Heart left ventricle (tissue), 16 donors: Measurements from ENCODE around the gene EXOSC5. TPM values are rescaled to one million over a fixed set of nuclear protein-coding genes. Genes with fewer than 3 reads are reported as not detected.
"Not testable (repeated sequence)": the region's sequence is repeated elsewhere in the genome, so short reads cannot be mapped to it uniquely, and the experiment has no call there.

Experiments used
- ATAC-seq, 4 donors: fragments of 200-7000 bp; cut with Tn5 transposase; one replicate each; pipeline ENCODE4 v1.9.1; 2020 to 2022; ENCODE audit warnings: moderate library complexity in 4 of 4, mild to moderate bottlenecking in 3 of 4, moderate number of reproducible peaks in 1 of 4
- DNase-seq, 5 donors: peaks; one replicate each; pipeline ENCODE4 v3.0.0-alpha.2; 2020
- H3K27ac ChIP-seq, 12 donors: fragments of 200-600 bp; sonication (generic) in 4 of 12; one replicate each; pipeline versions ENCODE4 v1.5.0 to v1.8.0; 2016 to 2022; ENCODE audit warnings: mild to moderate bottlenecking in 2 of 12
- H3K27me3 ChIP-seq, 9 donors: fragments of 200-600 bp; sonication (generic) in 2 of 9; one replicate each; pipeline versions ENCODE4 v1.5.1 to v1.8.0; 2016 to 2022; ENCODE audit warnings: mild to moderate bottlenecking in 3 of 9
- H3K36me3 ChIP-seq, 9 donors: fragments of 200-600 bp; sonication (generic) in 2 of 9; one replicate each; pipeline versions ENCODE4 v1.5.0 to v1.8.0; 2018 to 2022; ENCODE audit warnings: mild to moderate bottlenecking in 2 of 9
- H3K4me1 ChIP-seq, 12 donors: fragments of 200-600 bp; sonication (generic) in 4 of 12; one replicate each; pipeline versions ENCODE4 v1.5.0 to v1.8.0; 2016 to 2022; ENCODE audit warnings: mild to moderate bottlenecking in 3 of 12
- H3K4me3 ChIP-seq, 12 donors: fragments of 200-600 bp; sonication (generic) in 4 of 12; one replicate each; pipeline versions ENCODE4 v1.5.0 to v1.8.0; 2017 to 2022; ENCODE audit warnings: mild to moderate bottlenecking in 9 of 12, moderate library complexity in 4 of 12
- H3K9me3 ChIP-seq, 12 donors: fragments of 200-600 bp; sonication (generic) in 4 of 12; one replicate each; pipeline versions ENCODE4 v1.5.0 to v1.8.0; 2016 to 2022; ENCODE audit warnings: mild to moderate bottlenecking in 1 of 12
- POLR2A ChIP-seq, 2 donors: fragments of 450-650 bp; IDR thresholded peaks; one replicate each; pipeline ENCODE4 v1.6.1; 2017; ENCODE audit warnings: antibody characterized with exemption in 2 of 2, mild to moderate bottlenecking in 2 of 2, moderate library complexity in 2 of 2
- WGBS, 4 donors: extraction: QIAGEN DNeasy Blood & Tissue Kit in 2 of 4; methylation state at CpG; one replicate each; pipeline versions ENCODE4 v1.1.5 to v1.1.7; 2013 to 2018; 5-methylcytosine and 5-hydroxymethylcytosine counted together
- intact Hi-C, 10 donors: fragments of 100-400 bp; cut with DNase I; formaldehyde crosslinking; loops; one replicate each; pipeline versions ENCODE4 v1.11.1 to v1.14.2; 2022
- polyA plus RNA-seq, 2 donors: library from polyadenylated mRNA; stranded (reverse); fragments of 200-250 nt; gene quantifications; one replicate each; pipeline ENCODE4 v1.2.3, GENCODE V29; 2013
- total RNA-seq, 9 donors: library from RNA; depleted of rRNA in 2 of 9; stranded (reverse); fragments of >200 nt in 2 of 9; fragmentation: NEBNext Ultra II Directional in 3 of 9; extraction: Animal tissue kit (Norgen Biotek cat#: 25700) in 3 of 9; gene quantifications; one replicate each; pipeline versions ENCODE4 v1.1.0 to v1.2.4, GENCODE V29; 2016 to 2023
- TF ChIP-seq, protein P1 (sequence below), 12 donors: fragments of 200-600 bp; sonication (generic) in 4 of 12; IDR thresholded peaks; one replicate each; pipeline versions ENCODE4 v1.5.0 to v1.8.0; 2018 to 2022; ENCODE audit warnings: antibody characterized with exemption in 12 of 12, mild to moderate bottlenecking in 5 of 12
- donor health status: ischemic (EF 13 %, LVEDD 7.1; RV severe dilation, severe dysfunction).
- donor health status: healthy with polysubstance abuse.
- donor health status: DM: no; HTN: yes; CAD: no.
- donor health status: DM: no; HTN: no; CAD: no.
- donor health status: ischemic (EF 25% LVEDD 6.9; RV normal size, moderate dysfunction).
- donor health status: ischemic (EF 25% LVEDD 5.7; RV mildly dilated, moderate dysfunction).
- donor health status: healthy.
- donor health status: DM: yes; HTN: yes; CAD: no.
- donor health status: ischemic (EF 35%, LVEDD 5.7; RV mildly dilated, moderate dysfunction).
- donor health status: nonischemic (EF 11% LVEDD 7.7; RV severe dilation, severe dysfunction).
- donor health status: DM: yes; HTN: yes; CAD: no.
- donor health status: PGD.
- donor health status: ischemic (EF 29% LVEDD 5.4; RV normal size, mild dysfunction).
- donor health status: nonischemic (EF 23%, LVEDD 6.1; RV moderate dilation, normal function).

Gene EXOSC5
- total and polyA plus RNA-seq, 11 donors, result 9.6 to 40.4 (median 13.7) TPM

GRCh38 chr19:41391618-41392017, 5.5 kb downstream of the EXOSC5 start:
- Histone ChIP-seq H3K27ac (no peak overlapping the region), H3K9me3 (no peaks in the 10 kb centered on the region), H3K36me3 (peaks cover 0 to 52% (median 35%) of the 10 kb centered on the region in 9 donors), H3K4me3 (no peak overlapping the region), H3K4me1 (peaks cover 0 to 14% (median 5%) of the 10 kb centered on the region in 12 donors), H3K27me3 (no peaks in the 10 kb centered on the region)
- DNase-seq, result no peak
- TF ChIP-seq, protein P1, sequence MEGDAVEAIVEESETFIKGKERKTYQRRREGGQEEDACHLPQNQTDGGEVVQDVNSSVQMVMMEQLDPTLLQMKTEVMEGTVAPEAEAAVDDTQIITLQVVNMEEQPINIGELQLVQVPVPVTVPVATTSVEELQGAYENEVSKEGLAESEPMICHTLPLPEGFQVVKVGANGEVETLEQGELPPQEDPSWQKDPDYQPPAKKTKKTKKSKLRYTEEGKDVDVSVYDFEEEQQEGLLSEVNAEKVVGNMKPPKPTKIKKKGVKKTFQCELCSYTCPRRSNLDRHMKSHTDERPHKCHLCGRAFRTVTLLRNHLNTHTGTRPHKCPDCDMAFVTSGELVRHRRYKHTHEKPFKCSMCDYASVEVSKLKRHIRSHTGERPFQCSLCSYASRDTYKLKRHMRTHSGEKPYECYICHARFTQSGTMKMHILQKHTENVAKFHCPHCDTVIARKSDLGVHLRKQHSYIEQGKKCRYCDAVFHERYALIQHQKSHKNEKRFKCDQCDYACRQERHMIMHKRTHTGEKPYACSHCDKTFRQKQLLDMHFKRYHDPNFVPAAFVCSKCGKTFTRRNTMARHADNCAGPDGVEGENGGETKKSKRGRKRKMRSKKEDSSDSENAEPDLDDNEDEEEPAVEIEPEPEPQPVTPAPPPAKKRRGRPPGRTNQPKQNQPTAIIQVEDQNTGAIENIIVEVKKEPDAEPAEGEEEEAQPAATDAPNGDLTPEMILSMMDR (IDR thresholded peaks at IDR 0.05), result no peak
- no peak for TF ChIP-seq POLR2A (IDR thresholded peaks at IDR 0.05)
- 86 to 92% (median 88%) methylated on average over 11 of the region's 11 CpGs for whole genome bisulfite sequencing, 4 donors
- no peak for ATAC-seq
- intact Hi-C loops, result no loop called here

GRCh38 chr19:41386442-41386841, 10.7 kb downstream of the EXOSC5 start:
- no peak for TF ChIP-seq POLR2A (IDR thresholded peaks at IDR 0.05)
- TF ChIP-seq, protein P1 (IDR thresholded peaks at IDR 0.05), result no peak
- DNase-seq (peak in 1 of 5 donors; percentile 42), ATAC-seq (peak in 2 of 4 donors; percentile 11 to 66)

GRCh38 chr19:41384351-41384750, 12.8 kb downstream of the EXOSC5 start:
- no peak overlapping the region for H3K27ac ChIP-seq
- peaks cover 0 to 11% (median 0%) of the 10 kb centered on the region in 12 donors for H3K4me1 ChIP-seq
- H3K27me3 ChIP-seq, result no peaks in the 10 kb centered on the region
- intact Hi-C loops, result no loop called here
- TF ChIP-seq, protein P1 (IDR thresholded peaks at IDR 0.05), result no peak
- no peak for TF ChIP-seq POLR2A (IDR thresholded peaks at IDR 0.05)
- DNase-seq, result no peak
- no peak overlapping the region for H3K4me3 ChIP-seq
- 92 to 95% (median 93%) methylated on average over 3 to 5 of the region's 5 CpGs for WGBS, 4 donors
- ATAC-seq, result no peak
- H3K36me3 ChIP-seq, result peaks cover 0 to 39% (median 16%) of the 10 kb centered on the region in 9 donors
- no peaks in the 10 kb centered on the region for H3K9me3 ChIP-seq

More at GRCh38 chr19:41386442-41386841, 10.7 kb downstream of the EXOSC5 start:
- no peak overlapping the region for H3K4me3 ChIP-seq
- H3K27ac ChIP-seq, result no peak overlapping the region
- peaks cover 0 to 60% (median 33%) of the 10 kb centered on the region in 9 donors for H3K36me3 ChIP-seq
- no peaks in the 10 kb centered on the region for H3K9me3 ChIP-seq
- H3K4me1 ChIP-seq, result no peaks in the 10 kb centered on the region
- intact Hi-C loops, result no loop called here
- no peaks in the 10 kb centered on the region for H3K27me3 ChIP-seq
- 81 to 89% (median 86%) methylated on average over 13 of the region's 13 CpGs for WGBS, 4 donors

DNA sequence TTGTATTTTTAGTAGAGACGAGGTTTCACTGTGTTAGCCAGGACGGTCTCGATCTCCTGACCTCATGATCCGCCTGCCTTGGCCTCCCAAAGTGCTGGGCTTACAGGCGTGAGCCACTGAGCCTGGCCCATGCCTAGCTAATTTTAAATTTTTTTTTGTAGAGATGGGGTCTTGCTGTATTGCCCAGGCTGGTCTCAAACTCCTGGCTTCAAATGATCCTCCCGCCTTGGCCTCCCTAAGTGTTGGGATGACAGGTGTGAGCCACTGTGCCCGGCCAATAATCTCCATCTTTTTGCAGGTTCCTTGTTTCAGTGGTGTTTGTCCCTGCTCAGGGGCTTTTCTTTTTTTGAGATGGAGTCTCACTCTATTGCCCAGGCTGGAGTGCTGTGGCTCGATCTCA, 15.6 kb downstream of the EXOSC5 start:
- ATAC-seq, intact Hi-C loops, H3K27ac ChIP-seq, H3K27me3 ChIP-seq, H3K4me3 ChIP-seq, DNase-seq, H3K9me3 ChIP-seq: not testable (repeated sequence)
- Histone ChIP-seq H3K36me3 (peaks cover 0 to 26% (median 4%) of the 10 kb centered on the region in 9 donors), H3K4me1 (peaks cover 0 to 25% (median under 1%) of the 10 kb centered on the region in 12 donors)
- 96 to 97% (median 96%) methylated on average over 8 of the region's 8 CpGs for WGBS, 4 donors
